Measurements from ENCODE around the gene ZNF292.
"Not testable (repeated sequence)": the region's sequence is repeated elsewhere in the genome, so short reads cannot be mapped to it uniquely, and the experiment has no call there.

Gene ZNF292

DNA sequence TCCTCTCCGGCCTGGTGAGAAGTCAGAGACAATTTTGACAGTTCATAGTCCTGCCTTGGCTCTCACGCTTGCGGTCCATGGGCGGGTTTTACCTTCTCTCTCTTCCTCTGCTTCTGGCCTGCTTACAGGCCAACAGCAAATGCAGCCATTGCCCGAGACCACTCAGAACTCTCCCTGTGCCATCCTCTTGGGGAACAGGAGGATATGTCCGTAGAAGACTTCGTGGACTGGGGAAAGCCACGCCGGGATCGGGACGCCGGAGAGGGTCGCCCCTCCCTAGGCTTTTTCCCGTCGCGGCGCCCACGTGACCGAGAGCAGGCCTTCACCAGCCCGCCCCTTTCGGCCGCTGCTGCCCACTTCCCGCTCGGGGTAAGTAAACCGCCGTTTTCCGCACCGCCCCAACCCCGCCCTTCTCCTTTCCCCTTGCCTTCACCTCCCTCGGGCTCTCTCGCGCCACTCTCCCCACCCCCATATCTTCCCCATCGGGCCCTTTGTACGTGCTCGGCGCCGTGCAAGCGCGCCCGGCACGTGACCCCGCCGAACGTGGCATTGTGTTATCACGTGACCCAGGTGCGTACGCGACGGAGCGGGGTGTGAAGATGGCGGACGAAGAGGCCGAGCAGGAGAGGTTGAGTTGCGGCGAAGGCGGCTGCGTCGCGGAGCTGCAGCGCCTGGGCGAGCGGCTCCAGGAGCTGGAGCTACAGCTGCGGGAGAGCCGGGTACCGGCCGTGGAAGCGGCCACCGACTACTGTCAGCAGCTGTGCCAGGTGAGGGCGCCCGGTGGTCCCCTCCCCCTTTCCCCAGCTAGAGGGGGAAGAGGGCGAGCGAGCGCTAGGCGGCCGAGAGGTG lies at the start of gene ZNF292:
TSS of gene ZNF292 (plus strand) at position 573 of the 849 bp plus-strand sequence. CDS start at position 600, 27 bp downstream.
- peak; percentile 94 to 96 for DNase-seq

DNA sequence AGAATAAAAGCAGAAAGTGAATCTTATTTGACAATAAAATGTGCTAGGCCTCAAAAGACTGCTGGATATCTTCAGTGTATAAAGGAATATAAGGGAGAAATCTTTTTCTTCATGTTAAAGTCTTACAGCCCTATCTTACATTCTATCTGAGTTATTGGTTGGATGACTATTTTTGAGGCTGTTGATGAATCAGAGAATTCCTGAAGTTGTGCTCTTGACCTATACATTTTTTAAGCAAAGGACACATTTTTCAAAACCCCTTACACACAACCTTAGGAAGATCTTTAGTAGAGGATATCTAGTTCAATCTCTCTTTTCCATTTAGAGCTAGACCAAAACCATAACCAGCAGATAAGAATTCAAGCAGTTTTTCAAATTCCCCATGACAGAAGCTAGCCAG lies 49.5 kb upstream of the ZNF292 start:
- DNase-seq, result no peak

DNA sequence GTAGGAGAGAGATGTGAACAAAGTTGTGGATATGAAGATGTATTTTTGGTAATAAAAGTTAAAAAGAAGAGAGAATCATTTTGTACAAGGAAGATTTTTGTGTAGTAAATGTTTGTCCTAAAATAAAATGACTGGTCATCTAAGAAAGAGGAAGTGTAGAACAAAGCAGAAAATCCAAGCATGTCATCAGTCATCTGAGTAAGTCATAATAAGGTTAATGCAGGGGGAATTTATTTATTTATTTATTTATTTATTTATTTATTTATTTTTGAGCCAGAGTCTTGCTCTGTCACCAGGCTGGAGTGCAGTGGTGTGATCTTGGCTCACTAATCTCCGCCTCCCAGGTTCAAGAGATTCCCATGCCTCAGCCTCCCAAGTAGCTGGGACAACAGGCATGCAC lies 44.7 kb upstream of the ZNF292 start:
- peak in 1 of 2 experiments; percentile 7 for DNase-seq

DNA sequence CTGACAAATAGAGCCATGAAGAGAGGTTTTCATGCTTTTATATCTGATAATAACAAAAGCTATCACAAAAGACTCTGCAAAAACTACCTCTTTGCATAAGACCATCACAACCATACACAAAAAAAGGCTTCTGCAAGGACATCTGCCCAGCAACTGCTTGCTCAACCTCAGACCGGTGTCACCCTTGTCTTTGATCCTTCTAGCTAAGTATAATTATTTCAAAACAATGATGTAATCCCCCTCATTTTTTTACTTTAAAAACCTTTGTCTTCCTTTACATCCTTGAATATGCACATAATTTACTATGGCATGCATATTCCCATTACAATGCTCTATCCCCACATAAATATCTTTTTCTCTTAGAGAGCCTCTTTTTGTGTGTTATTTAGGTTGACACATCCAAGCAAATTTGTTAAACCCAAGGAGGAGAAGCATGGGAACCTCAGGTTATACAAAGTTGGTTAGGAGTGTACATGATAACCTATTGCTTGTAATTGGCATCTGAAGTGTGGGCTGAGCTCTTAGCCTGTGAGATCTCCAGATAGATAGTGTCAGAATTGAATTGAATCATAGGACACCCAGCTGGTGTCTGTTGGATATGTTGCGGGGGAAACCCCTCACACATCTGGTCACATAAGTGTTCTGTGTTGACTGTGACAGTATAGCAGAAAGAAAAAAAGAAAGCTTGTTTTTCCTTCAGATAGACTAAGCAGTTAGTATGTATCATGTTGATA lies 39.8 kb upstream of the ZNF292 start:
- no peak for DNase-seq

DNA sequence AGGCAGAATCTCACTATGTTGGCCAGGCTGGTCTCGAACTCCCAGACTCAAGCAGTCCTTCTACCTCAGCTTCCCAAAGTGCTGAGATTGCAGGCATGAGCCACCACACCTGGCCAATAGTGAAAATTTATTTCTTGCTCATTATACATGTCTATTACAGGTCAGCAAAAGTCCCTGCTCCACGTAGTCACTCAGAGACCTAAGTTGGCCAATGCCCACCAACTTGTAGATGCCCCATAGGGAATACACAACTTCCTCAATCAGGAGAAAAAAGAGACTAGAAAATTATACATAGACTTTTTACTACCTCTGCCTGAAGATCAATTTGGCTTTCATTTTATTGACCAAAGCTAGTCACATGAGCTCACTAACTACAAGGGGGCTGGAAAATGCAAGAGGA lies 38.4 kb upstream of the ZNF292 start:
- DNase-seq, result no peak

DNA sequence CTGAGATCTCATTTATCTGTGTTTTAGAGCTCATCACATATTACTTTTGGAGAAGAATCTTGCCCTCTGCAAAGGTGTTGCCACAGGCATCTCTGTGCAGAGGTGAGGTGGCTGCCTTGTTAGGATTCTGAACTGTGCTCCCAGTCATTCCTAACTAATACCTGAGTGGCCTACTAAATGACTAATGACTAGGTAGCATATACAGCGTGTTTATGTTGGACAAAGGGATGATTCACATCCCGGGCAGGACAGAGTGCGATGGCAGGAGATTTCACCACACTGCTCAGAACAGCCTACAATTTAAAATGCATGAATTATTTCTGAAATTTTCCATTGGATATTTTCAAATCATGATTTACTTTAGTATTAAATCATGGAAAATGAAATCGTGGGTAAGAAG lies 37.3 kb upstream of the ZNF292 start:
- DNase-seq, result no peak

DNA sequence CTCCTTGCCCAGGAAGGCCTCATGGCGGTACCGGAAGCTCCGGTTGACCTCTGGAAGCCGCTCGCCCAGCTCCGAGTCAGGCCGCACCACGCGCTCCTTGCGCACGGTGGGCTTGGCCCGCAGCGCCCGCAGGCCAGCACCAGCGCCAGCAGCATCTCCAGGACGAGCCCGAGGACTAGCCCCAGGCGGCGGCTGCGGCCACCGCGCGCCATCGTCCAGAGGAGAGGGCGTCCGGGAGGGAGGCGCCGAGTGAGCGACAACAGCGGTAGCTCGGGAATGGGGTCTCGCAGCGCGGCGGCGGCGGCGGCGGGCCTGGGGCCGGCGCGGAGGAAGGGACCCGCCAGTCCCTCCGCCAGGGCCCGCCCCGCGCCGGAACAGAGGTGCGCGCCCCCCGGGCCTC lies 32.9 kb upstream of the ZNF292 start:
- no peak for DNase-seq

DNA sequence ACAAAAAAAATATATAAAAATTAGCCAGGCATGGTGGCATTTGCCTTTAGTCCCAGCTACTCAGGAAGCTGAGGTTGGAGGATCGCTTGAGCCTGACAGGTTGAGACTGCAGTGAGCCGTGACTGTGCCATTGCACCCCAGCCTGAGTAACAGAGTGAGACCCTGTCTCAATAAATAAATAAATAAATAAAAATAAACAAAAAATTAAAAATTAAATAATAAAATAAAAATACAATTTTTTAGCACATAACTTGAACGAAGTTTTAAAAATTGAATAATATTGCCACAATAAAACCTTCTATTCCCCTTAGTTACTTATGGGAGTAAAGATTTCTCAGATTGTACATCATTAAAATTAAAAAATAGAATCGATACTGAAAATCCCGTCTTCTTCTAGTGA lies 31.3 kb upstream of the ZNF292 start:
- DNase-seq, result no peak

DNA sequence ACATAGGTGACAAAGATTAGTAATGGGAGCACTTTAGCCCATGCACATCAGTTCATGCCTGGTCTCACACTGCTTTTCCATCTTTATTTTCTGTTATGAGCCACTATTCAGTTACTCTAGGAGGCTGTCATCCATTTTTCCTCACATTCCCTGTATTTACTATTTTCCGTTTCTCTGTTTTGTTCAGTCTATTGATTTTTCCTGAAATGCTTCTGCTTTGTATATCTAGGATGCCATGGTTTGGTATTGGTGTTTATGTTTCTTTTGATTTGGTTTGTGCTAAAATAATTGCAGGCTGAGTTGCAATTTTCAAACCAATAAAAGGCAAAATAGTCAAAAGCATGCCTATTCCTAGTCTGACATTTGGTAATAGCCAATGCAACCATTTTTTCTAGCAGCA lies 28.9 kb upstream of the ZNF292 start:
- no peak for DNase-seq

DNA sequence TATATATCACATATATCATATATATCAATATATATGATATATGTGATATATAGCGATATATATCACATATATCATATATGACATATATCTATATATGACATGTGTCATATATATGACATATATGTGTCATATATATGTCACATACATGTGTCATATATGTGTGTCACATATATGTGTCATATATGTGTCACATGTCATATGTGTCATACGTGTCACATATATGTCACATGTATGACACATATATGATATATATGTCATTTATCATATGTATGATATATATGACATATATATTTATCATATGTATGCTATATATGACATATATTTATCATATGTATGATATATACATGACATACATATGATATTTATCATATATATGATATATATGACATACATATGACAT lies 27.6 kb upstream of the ZNF292 start:
- no peak for DNase-seq

DNA sequence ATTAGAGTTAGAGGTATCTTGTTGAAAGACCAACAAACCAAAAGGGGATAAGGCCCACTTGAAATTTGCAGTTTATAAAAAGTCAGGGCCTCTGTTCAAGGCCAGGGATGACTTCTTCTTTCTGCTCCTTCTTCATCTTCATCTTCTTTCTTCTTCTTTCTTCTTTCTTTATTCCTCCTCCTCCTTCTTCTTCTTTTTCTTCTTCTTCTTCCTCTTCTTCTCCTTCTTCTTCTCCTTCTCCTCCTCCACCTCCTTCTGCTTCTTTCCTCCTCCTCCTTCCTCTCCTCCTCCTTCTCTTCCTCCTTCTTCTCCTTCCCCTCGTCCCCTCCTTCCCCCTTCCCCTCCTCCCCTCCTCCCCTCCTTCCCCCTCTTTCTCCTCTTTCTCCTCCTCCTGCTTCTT lies 18.4 kb upstream of the ZNF292 start:
- no peak for DNase-seq

DNA sequence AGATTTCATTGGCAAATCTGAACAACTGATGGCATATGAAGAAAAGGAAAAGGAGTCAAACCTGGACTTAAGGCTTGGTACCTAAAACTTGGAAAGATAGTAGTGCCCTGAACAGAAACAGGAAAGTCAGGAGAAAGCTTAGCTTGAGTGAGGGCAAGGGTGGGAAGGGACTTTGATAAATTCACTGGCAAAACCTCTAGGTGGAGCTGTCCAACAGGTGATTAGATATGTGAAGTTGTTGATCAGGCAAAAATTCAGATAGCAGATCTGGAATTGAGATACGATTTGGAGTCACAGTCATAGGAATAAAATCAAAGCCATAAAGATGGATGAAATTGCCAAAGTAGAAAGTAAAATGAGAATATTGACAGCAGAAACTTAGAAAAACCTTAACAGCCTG lies 16.1 kb upstream of the ZNF292 start:
- peak; percentile 63 to 70 for DNase-seq

DNA sequence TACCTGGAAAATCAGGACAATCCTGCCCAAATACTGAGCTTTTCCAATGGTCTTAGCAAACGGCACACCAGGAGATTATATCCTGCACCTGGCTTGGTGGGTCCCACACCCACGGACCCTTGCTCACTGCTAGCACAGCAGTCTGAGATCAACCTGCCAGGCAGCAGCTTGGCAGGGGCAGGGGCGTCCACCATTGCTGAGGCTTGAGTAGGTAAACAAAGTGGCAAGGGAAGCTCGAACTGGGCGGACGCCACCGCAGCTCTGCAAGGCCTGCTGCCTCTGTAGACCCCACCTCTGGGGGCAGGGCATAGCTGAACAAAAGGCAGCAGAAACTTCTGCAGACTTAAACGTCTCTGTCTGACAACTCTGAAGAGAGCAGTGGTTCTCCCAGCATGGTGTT lies 15.4 kb upstream of the ZNF292 start:
- DNase-seq, result not testable (repeated sequence)

DNA sequence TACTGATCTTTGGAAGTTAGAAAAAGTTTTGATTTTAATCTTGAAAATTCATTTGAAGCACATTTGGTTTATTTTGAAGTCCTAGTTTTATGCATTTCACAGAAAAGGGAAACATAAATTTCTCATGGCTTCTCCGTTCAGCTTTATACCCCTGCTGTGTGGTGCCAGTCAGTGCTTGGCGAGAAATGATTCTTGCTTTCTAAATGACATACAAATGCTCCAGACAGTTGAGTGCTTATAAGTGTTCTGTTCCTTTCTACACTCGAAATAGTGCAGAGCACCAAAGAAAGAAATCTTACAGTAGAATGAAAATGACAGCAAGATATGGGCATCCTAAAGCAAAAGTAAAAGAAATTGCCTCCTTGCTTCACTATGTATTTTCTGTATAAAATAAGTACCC lies 9.0 kb upstream of the ZNF292 start:
- DNase-seq, result no peak

DNA sequence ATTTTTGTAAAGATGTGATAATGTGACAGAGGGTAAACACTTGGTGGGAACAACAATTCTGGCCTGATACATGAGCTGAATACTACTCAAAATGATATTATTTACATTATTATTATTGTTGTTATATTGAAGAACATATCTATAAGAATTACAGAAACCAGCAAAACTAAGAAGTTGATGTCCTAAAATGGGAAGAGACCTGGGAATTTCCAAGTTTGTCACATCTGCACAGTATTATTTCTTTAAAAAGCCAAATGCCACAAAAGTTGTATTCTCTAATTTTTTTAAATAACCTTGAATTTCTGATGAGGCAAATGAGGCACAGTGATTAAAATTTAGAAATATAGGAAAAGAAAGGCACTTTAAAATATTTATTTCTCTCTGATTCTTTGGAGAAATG lies 5.0 kb upstream of the ZNF292 start:
- DNase-seq, result no peak

DNA sequence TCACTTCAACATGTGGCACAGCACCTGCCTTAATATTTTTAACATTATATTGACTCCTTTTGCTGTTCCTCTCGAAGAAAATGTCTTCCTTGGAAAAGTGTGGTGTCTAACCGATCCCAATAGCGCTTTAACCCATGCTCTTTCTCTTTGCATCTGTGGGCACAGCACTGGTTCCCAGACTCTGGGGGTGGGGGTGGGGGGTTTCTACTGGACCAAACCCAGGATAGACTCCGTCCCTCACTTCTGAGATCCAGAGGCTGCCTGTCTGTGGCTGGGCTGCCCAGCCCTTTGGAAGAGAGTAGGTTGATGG lies 3.9 kb upstream of the ZNF292 start:
- DNase-seq, result peak in 1 of 2 experiments; percentile 64

DNA sequence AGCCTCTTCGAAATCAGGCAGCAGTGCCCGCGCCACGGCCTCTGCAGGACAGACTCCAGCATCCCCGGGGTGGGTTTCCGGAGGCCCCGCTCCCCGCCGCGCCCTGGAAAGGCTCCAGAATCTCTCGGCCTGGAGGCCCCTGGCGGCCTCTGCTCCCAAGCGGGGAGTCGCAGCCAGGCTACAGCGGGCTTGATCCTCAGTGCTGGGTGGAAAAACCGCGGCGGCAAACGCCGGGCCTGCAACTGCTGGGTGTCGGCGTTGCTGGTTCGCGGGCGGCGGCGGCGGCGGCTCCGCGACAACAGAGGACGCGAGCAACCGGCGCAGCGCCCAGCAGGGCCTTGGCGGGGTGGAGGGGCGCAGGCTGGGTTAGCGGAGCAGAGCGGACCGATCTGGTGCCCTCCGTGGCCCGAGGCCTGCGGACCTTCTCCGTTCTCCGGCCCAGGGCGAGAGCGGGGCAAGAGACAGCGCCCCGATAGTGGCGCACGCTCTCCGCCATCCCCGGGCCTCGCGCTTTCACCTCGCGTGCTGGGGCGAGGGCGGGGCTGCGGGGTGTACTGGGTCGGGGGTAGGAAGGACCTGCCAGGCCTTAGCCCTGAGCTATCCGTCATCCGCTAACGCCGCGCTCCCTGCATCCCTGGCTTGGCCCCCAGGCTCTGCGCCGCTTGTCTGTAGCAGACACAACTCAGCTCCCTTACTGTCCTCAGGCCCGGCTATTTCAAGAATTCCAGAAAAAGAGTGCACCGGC lies 3.4 kb upstream of the ZNF292 start:
- DNase-seq, result peak; percentile 57 to 64

DNA sequence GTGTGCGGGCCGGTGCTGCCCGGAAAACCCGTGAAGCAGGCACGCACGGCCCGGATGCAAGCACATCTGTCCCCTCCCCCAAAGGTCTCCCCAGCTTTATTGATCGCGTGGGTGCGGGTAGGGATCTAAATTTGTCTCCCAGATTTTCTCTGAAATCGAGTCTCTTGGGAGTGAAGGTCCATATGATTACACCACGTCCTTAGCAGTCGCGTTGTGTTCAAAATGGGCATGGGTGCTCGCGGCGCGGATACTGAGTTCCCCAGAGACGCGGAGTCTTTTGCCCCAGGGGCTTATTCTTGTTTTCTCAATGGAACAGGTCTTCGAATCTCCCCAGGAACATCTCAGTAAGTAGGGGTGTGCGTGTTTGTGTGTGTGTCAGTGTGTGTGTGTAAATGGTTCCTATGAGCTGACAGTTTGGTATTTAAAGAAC lies 2.8 kb upstream of the ZNF292 start:
- DNase-seq, result peak in 1 of 2 experiments; percentile 48

DNA sequence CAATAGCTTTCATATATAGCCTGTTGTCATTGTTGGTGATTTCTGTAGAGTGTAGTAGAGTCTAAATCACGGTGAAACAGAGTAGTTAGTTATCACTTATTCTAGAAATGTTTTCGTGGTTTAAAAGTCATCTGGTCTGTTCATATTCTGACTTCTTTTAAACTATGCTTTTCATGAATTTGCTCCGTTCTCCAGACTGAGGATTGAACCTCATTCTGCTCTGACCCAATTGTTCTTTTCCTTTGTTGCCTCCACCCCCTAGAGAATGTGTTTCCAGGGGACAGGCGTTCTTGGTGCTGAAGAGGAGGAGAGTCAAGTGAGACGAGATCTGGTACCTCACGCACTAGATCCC lies 748 bp upstream of the ZNF292 start:
- DNase-seq, result no peak

DNA sequence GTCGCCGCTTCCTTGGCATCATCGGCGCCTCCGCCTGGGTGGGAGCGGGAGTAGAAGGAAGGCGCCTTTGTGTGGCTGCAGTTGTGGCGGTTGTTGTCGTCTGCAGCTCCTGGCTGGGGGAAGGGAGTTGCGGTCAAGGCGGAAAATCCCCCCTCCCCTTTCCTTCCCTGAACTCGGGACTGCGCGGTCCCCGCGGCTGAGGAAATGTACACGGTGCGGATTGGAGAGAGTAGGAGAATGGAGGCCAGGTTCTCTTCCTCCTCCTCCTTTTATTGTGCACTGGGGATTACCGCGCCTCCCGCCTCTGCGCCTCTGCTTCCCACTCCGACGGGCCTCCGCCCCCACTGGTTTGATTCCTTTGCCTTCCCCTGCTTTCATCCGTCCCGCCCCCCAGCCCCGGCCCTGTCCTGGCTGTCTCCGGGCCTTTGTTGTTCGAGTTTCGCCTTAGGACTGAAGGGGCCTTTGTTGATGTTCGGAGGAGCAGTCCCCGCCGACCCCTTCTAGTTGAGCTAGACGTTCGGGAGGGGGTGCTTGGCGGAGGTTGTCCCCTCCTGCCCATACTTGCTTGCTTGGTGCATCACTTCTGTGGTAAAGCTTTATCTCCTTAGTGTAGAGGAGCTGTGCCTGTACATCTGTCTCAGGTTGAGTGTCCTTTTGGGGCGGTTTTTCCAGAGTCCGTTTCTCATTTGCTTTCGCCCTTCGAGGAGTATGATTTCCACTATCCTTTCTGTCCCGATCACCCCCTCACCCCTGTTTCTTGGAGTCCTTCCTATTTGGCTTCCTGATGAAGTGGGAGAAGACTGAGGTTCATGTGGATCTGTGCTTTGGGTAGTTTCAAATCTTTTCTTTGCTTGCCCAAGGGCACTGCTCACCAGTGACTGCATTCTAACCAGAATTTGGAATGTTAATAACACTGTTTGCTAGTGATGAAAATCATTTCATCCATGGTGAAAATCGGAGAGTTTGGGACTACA lies 764 bp downstream of the ZNF292 start:
- DNase-seq, result peak; percentile 40 to 49

DNA sequence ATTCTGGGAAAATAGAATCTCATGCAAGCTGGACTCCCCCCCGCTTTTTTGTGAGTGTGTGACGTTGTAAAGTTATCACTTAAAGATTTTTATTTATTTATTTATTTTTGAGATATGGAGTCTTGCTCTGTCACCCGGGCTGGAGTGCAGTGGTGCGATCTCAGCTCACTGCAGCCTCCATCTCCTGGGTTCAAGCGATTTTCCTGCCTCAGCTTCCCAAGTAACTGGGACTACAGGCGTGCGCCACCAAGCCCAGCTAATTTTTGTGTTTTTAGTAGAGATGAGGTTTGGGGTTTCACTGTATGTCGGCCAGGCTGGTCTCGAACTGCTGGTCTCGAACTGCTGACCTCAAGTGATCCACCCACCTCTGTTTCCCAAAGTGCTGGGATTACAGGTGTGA lies 2.2 kb downstream of the ZNF292 start:
- not testable (repeated sequence) for DNase-seq

DNA sequence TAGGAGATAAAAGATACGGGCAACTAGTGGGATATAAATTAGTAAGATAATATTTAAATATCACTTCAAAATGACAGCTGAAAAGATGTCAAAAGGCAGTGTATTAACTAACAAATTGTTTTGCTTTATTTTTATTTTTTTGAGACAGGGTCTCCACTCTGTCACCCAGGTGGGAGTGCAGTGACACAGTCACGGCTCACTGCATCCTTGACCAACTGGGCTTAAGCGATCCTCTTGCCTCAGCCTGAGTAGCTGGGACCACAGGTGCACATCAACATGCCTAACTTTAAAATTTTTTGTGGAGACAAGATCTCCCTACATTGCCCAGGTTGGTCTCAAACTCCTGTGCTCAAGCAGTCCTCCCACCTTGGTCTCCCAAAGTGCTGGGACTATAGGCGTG lies 5.9 kb downstream of the ZNF292 start:
- DNase-seq, result no peak

DNA sequence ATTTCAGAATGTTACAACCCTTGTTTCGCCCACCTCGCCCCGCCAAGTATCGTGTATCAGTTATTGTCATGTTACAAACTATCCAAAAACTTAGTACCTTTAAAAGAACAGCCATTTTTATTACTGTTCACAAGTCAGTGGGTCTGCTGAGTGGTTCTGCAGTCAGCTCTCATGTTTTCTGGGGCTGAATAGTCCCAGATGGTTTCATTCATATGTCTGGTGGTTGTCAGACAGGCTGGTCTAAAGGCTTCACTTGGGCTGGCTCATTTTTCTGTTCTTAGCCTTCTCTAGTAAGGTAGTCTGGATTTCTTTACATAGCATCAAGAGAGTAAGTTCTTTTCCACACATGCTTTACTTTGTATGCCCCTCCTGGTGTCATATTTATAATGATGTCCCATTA lies 8.6 kb downstream of the ZNF292 start:
- no peak for DNase-seq
